Suprapubic skin (tissue), 4 donors: Measurements from ENCODE around the gene KRTAP1-4. TPM values are rescaled to one million over a fixed set of nuclear protein-coding genes. Genes with fewer than 3 reads are reported as not detected.
"Not testable (repeated sequence)": the region's sequence is repeated elsewhere in the genome, so short reads cannot be mapped to it uniquely, and the experiment has no call there.

Experiments used
- DNase-seq, 2 donors: peaks; one replicate each; pipeline ENCODE4 v3.0.0-alpha.2; 2019; ENCODE audit warnings: low spot score in 2 of 2
- H3K27ac ChIP-seq: fragments of 200-600 bp; sonication (generic); one replicate; pipeline ENCODE4 v1.5.1; 2019
- H3K27me3 ChIP-seq: fragments of 200-600 bp; sonication (generic); one replicate; pipeline ENCODE4 v1.5.1; 2019
- H3K36me3 ChIP-seq: fragments of 200-600 bp; sonication (generic); one replicate; pipeline ENCODE4 v1.5.1; 2019
- H3K4me1 ChIP-seq: fragments of 200-600 bp; sonication (generic); one replicate; pipeline ENCODE4 v1.5.1; 2019
- H3K4me3 ChIP-seq: fragments of 200-600 bp; sonication (generic); one replicate; pipeline ENCODE4 v1.5.1; 2019; ENCODE audit warnings: mild to moderate bottlenecking
- H3K9me3 ChIP-seq: fragments of 200-600 bp; sonication (generic); one replicate; pipeline ENCODE4 v1.5.1; 2019
- CTCF ChIP-seq, 2 donors: fragments of 200-600 bp in 1 of 2; fragments of 450-650 bp in 1 of 2; sonication (generic) in 1 of 2; IDR thresholded peaks; one replicate each; pipeline ENCODE4 v1.5.1; 2016 to 2019; ENCODE audit warnings: antibody characterized with exemption in 2 of 2, mild to moderate bottlenecking in 1 of 2, moderate library complexity in 1 of 2
- EP300 ChIP-seq: sonication (generic); formaldehyde crosslinking; IDR thresholded peaks from one replicate; pipeline ENCODE4 v1.6.1; 2017; ENCODE audit warnings: antibody characterized with exemption
- POLR2A ChIP-seq, 2 donors: fragments of 450-650 bp; IDR thresholded peaks; one replicate each; pipeline ENCODE4 v1.6.1; 2017; ENCODE audit warnings: antibody characterized with exemption in 2 of 2, mild to moderate bottlenecking in 2 of 2, moderate library complexity in 2 of 2
- POLR2AphosphoS5 ChIP-seq, 3 donors: sonication (generic); formaldehyde crosslinking; IDR thresholded peaks; one replicate each; pipeline ENCODE4 v1.6.1; 2017; ENCODE audit warnings: antibody characterized with exemption in 3 of 3
- WGBS: methylation state at CpG from one replicate; pipeline ENCODE4 v1.1.5; 2018; 5-methylcytosine and 5-hydroxymethylcytosine counted together
- total RNA-seq, 4 donors: library from RNA; depleted of rRNA; stranded (reverse); fragments of >200 nt; gene quantifications; one replicate each; pipeline ENCODE4 v1.1.0, GENCODE V29; 2016

KRTAP1-4 gene
- total RNA-seq, 4 donors from 2014 or later = 3.2 TPM; not detected in 3

DNA sequence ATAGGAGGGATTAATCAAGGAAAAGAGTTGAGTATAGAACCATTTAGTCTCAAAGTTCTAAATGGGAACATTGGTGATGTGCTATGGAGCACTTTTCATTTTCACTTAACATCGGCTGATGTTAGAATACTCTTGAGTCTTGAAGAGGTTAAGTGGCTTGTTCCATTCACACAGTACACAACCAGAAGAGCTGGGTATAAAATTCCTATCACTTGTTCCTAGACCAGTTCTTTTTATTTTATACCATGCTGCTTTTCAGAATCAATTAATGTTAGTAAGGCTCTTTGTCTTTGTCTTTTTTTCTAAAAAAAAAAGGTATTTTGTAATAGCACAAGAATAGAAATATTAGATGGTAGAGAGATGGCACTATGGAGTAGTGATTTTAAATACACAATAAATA lies 13.0 kb upstream of the KRTAP1-4 start:
- Histone ChIP-seq H3K9me3 (peaks cover 4% of the 10 kb centered on the region), H3K4me1 (no peaks in the 10 kb centered on the region), H3K4me3 (no peak overlapping the region), H3K36me3 (no peaks in the 10 kb centered on the region), H3K27me3 (peaks cover 5% of the 10 kb centered on the region), H3K27ac (no peak overlapping the region)
- TF ChIP-seq CTCF (IDR thresholded peaks at IDR 0.05) (no peak), POLR2AphosphoS5 (IDR thresholded peaks at IDR 0.05) (no peak), EP300 (no peak), POLR2A (IDR thresholded peaks at IDR 0.05) (no peak)
- 100% methylated on average over 1 of the region's 1 CpG for WGBS
- DNase-seq = no peak

DNA sequence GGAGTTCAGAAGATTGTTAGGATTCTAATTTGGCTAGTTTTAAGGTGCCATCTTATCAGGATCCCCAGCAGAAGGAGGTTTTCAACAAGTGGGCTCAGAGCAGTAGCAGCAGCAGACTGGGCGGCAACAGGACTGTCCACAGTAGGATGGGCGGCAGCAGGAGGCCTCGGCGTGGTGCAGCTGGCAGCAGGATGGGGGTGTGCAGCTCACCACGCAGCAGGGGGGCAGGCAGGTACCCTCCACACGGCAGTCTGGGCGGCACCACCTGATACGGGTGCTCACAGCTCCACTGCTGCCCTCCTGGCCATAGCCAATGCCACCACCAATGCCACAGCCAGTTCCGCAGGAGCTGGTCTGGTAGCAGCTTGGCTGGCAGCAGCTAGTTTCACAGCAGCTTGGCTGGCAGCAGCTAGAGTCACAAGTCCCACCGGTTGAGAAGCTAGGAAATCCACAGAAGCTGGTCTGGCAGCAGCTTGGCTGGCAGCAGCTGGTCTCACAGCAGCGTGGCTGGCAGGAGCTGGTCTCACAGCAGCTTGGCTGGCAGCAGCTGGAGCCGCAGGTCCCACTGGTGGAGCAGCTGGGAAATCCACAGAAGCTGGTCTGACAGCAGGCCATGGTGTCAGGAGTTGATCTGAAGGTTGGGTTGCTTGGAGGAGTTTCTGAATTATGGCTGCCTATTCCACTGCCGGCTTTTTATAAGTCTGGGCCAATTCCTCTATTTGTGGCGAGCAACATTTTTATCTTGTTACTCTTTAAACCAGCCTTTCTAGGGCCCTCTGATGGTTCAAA lies 11.0 kb upstream of the KRTAP1-4 start, which contains the start of gene KRTAP1-1:
TSS of gene KRTAP1-1 (minus strand) at position 668 of the 789 bp plus-strand sequence. CDS start at position 615, 53 bp downstream.
- not testable (repeated sequence) for H3K27ac ChIP-seq, H3K4me3 ChIP-seq, H3K4me1 ChIP-seq, H3K27me3 ChIP-seq, H3K36me3 ChIP-seq, H3K9me3 ChIP-seq, DNase-seq
- 65% methylated on average over 11 of the region's 14 CpGs for WGBS

DNA sequence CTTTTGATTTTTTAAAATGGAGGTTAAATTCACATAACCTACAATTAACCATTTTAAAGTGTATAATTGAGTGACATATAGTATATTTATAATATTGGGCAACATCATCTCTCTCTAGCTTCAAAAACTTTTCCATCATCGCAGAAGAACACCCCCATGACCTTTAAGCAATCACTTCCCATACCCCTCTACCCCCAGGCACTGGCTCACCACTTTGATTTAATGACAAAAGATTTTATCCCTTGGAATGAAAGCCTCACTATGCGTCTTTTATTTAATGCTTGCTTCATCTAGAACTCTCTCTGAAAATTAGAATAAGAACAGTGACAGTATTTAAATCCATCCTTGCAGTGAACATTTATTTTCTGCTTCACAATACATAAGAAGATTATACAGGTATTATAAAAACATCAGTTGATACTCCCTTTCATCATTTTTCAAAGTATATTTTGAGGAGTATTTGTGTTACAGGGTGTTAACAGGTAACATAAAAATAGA lies 7.9 kb upstream of the KRTAP1-4 start:
- H3K27me3 ChIP-seq = no peaks in the 10 kb centered on the region
- no peak for TF ChIP-seq POLR2AphosphoS5 (IDR thresholded peaks at IDR 0.05)
- no peak for TF ChIP-seq CTCF (IDR thresholded peaks at IDR 0.05)
- no peak for TF ChIP-seq EP300
- TF ChIP-seq POLR2A (IDR thresholded peaks at IDR 0.05) = no peak

DNA sequence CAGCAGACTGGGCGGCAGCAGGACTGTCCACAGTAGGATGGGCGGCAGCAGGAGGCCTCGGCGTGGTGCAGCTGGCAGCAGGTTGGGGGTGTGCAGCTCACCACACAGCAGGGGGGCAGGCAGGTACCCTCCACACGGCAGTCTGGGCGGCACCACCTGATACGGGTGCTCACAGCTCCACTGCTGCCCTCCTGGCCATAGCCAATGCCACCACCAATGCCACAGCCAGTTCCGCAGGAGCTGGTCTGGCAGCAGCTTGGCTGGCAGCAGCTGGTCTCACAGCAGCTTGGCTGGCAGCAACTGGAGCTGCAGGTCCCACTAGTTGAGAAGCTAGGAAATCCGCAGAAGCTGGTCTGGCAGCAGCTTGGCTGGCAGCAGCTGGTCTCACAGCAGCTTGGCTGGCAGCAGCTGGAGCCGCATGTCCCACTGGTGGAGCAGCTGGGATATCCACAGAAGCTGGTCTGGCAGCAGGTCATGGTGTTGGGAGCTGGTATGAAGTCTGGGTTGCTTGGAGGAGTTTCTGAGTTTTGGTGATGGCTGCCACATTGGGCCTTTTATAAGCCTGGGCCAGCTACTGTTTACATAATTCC lies 4.4 kb upstream of the KRTAP1-4 start, which contains the start of gene KRTAP1-3:
TSS of gene KRTAP1-3 (minus strand) at position 529 of the 590 bp plus-strand sequence. CDS start at position 476, 53 bp downstream.
- WGBS = 64% methylated on average over 10 of the region's 10 CpGs
- not testable (repeated sequence) for H3K27ac ChIP-seq, H3K4me3 ChIP-seq, H3K9me3 ChIP-seq, H3K27me3 ChIP-seq, H3K36me3 ChIP-seq, H3K4me1 ChIP-seq, DNase-seq

More for the DNA sequence above, 7.9 kb upstream of the KRTAP1-4 start:
- no peaks in the 10 kb centered on the region for H3K36me3 ChIP-seq
- no peak overlapping the region for H3K4me3 ChIP-seq
- no peak for DNase-seq
- no peak overlapping the region for H3K27ac ChIP-seq
- H3K9me3 ChIP-seq = no peaks in the 10 kb centered on the region
- no peaks in the 10 kb centered on the region for H3K4me1 ChIP-seq
- WGBS = 87% methylated on average over 2 of the region's 2 CpGs

GRCh38 chr17:41026715-41027471 lies 3.1 kb downstream of the KRTAP1-4 start, which contains the start of gene KRTAP1-5:
KRTAP1-5 (minus strand) TSS chr17:41027208; CDS start chr17:41027155, 53 bp downstream.
- 48% methylated on average over 9 of the region's 9 CpGs for WGBS

More at GRCh38 chr17:41026715-41027471, 3.1 kb downstream of the KRTAP1-4 start, which contains the start of gene KRTAP1-5:
- TF ChIP-seq POLR2A (IDR thresholded peaks at IDR 0.05) (no peak), EP300 (no peak), POLR2AphosphoS5 (IDR thresholded peaks at IDR 0.05) (no peak), CTCF (IDR thresholded peaks at IDR 0.05) (no peak)
- H3K27me3 ChIP-seq = peaks cover 16% of the 10 kb centered on the region
- peaks cover 9% of the 10 kb centered on the region for H3K4me1 ChIP-seq
- no peaks in the 10 kb centered on the region for H3K36me3 ChIP-seq
- no peaks in the 10 kb centered on the region for H3K9me3 ChIP-seq
- no peak within 1 kb of the TSS for H3K27ac ChIP-seq
- H3K4me3 ChIP-seq = no peak within 1 kb of the TSS
- no peak for DNase-seq
